Effector memory CD4-positive, alpha-beta T cell (primary cell): Measurements from ENCODE around the gene FAM53A.
"Not testable (repeated sequence)": the region's sequence is repeated elsewhere in the genome, so short reads cannot be mapped to it uniquely, and the experiment has no call there.

Source experiments
- DNase-seq, 3 donors: peaks; one replicate each; pipeline ENCODE4 v3.0.0-alpha.2; 2020
- H3K27ac ChIP-seq: 2 replicates; pipeline ENCODE4 v1.7.0; 2013; ENCODE audit warnings: mild to moderate bottlenecking, low read length, moderate library complexity; ENCODE audit not compliant: insufficient read depth, poor library complexity, severe bottlenecking
- H3K27me3 ChIP-seq: replicated peaks from 2 replicates; pipeline ENCODE4 v1.7.0; 2013; ENCODE audit warnings: mild to moderate bottlenecking, low read length; ENCODE audit not compliant: insufficient read depth, control insufficient read depth, poor library complexity, severe bottlenecking
- H3K36me3 ChIP-seq: 2 replicates; pipeline ENCODE4 v1.7.0; 2013; ENCODE audit warnings: mild to moderate bottlenecking, low read length, moderate library complexity; ENCODE audit not compliant: control insufficient read depth, insufficient read depth
- H3K4me1 ChIP-seq: 2 replicates; pipeline ENCODE4 v1.7.0; 2013; ENCODE audit warnings: low read length, mild to moderate bottlenecking; ENCODE audit not compliant: control insufficient read depth, insufficient read depth, poor library complexity, severe bottlenecking
- H3K4me3 ChIP-seq: 2 replicates; pipeline ENCODE4 v1.7.0; 2013; ENCODE audit warnings: low read length, low read depth, mild to moderate bottlenecking; ENCODE audit not compliant: insufficient read depth, poor library complexity, severe bottlenecking
- H3K9me3 ChIP-seq: 2 replicates; pipeline ENCODE4 v1.7.0; 2013; ENCODE audit warnings: mild to moderate bottlenecking, low read length, moderate library complexity; ENCODE audit not compliant: control insufficient read depth

Gene FAM53A

GRCh38 chr4:1640716-1641503 is 43.2 kb downstream of the FAM53A start:
- H3K4me1 ChIP-seq, H3K27me3 ChIP-seq, H3K4me3 ChIP-seq, H3K27ac ChIP-seq, H3K36me3 ChIP-seq, H3K9me3 ChIP-seq, DNase-seq: not testable (repeated sequence)

GRCh38 chr4:1640190-1640589 is 43.9 kb downstream of the FAM53A start:
- Histone ChIP-seq H3K27ac (no peak overlapping the region), H3K9me3 (no peaks in the 10 kb centered on the region), H3K27me3 (no peaks in the 10 kb centered on the region), H3K4me3 (no peak overlapping the region), H3K36me3 (no peaks in the 10 kb centered on the region), H3K4me1 (no peaks in the 10 kb centered on the region)
- no peak for DNase-seq

- Histone ChIP-seq H3K27me3 (no peaks in the 10 kb centered on the region), H3K4me1 (no peaks in the 10 kb centered on the region), H3K4me3 (no peak overlapping the region), H3K9me3 (no peaks in the 10 kb centered on the region), H3K27ac (no peak overlapping the region), H3K36me3 (no peaks in the 10 kb centered on the region)
- DNase-seq = no peak
These were observed 44.7 kb downstream of the FAM53A start for GRCh38 chr4:1639299-1639868.

- no peaks in the 10 kb centered on the region for H3K9me3 ChIP-seq
- H3K36me3 ChIP-seq = no peaks in the 10 kb centered on the region
- H3K27ac ChIP-seq = no peak overlapping the region
- H3K4me1 ChIP-seq = no peaks in the 10 kb centered on the region
- no peaks in the 10 kb centered on the region for H3K27me3 ChIP-seq
- no peak overlapping the region for H3K4me3 ChIP-seq
- no peak for DNase-seq
These were observed 45.2 kb downstream of the FAM53A start for GRCh38 chr4:1638873-1639272.

GRCh38 chr4:1638272-1638598 is 45.9 kb downstream of the FAM53A start:
- Histone ChIP-seq H3K36me3 (no peaks in the 10 kb centered on the region), H3K27me3 (no peaks in the 10 kb centered on the region), H3K27ac (no peak overlapping the region), H3K4me1 (no peaks in the 10 kb centered on the region), H3K4me3 (no peak overlapping the region), H3K9me3 (no peaks in the 10 kb centered on the region)
- no peak for DNase-seq

- no peaks in the 10 kb centered on the region for H3K4me1 ChIP-seq
- no peak overlapping the region for H3K27ac ChIP-seq
- H3K9me3 ChIP-seq = no peaks in the 10 kb centered on the region
- H3K36me3 ChIP-seq = no peaks in the 10 kb centered on the region
- H3K27me3 ChIP-seq = no peaks in the 10 kb centered on the region
- no peak for DNase-seq
- H3K4me3 ChIP-seq = no peak overlapping the region
These were observed 46.4 kb downstream of the FAM53A start for GRCh38 chr4:1637580-1638271.

GRCh38 chr4:1636490-1637211 is 47.5 kb downstream of the FAM53A start:
- Histone ChIP-seq H3K36me3 (no peaks in the 10 kb centered on the region), H3K4me1 (no peaks in the 10 kb centered on the region), H3K9me3 (no peaks in the 10 kb centered on the region), H3K4me3 (no peak overlapping the region), H3K27ac (no peak overlapping the region), H3K27me3 (no peaks in the 10 kb centered on the region)
- DNase-seq = no peak

GRCh38 chr4:1635464-1635863 is 48.6 kb downstream of the FAM53A start:
- H3K4me1 ChIP-seq = no peaks in the 10 kb centered on the region
- no peak overlapping the region for H3K27ac ChIP-seq
- H3K27me3 ChIP-seq = no peaks in the 10 kb centered on the region
- no peaks in the 10 kb centered on the region for H3K9me3 ChIP-seq
- no peak for DNase-seq
- H3K36me3 ChIP-seq = no peaks in the 10 kb centered on the region
- H3K4me3 ChIP-seq = no peak overlapping the region

- Histone ChIP-seq H3K27ac (no peak overlapping the region), H3K36me3 (no peaks in the 10 kb centered on the region), H3K4me1 (peaks cover 2% of the 10 kb centered on the region), H3K4me3 (no peak overlapping the region), H3K27me3 (no peaks in the 10 kb centered on the region), H3K9me3 (no peaks in the 10 kb centered on the region)
- DNase-seq = no peak
These were observed 50.1 kb downstream of the FAM53A start for GRCh38 chr4:1633993-1634392.
